HEK293 (cell line): ENCODE data around the gene CHST4.
"Not testable (repeated sequence)": the region's sequence is repeated elsewhere in the genome, so short reads cannot be mapped to it uniquely, and the experiment has no call there.

Experiments used
- CTCF ChIA-PET: fragments of 350-600 bp; formaldehyde crosslinking; extraction: SDS; loops from one replicate; lab custom pipeline; 2021; ENCODE audit warnings: antibody characterized with exemption; lab: Yijun Ruan, JAX
- POLR2A ChIA-PET: fragments of 300-600 bp; formaldehyde crosslinking; extraction: SDS; loops from one replicate; lab custom pipeline; 2020; ENCODE audit warnings: antibody characterized with exemption, inconsistent platforms; lab: Yijun Ruan, JAX
- H3K27ac ChIP-seq: fragments of 200-500 bp; sonication (Bioruptor generic); 2 replicates; pipeline ENCODE4 v1.5.1; 2014; ENCODE audit warnings: low read depth, low read length, control low read depth, inconsistent platforms; ENCODE audit errors: extremely low read depth
- H3K36me3 ChIP-seq, 2 experiments: fragments of 200-500 bp in 1 of 2; sonication (Bioruptor generic) in 1 of 2; 1 replicate in 1 of 2; 2 replicates in 1 of 2; pipeline ENCODE4 v1.5.1; 2014 to 2017; ENCODE audit warnings: inconsistent platforms in 2 of 2, low read length in 2 of 2; ENCODE audit not compliant: control insufficient read depth in 2 of 2, insufficient read depth in 1 of 2
- H3K4me1 ChIP-seq: fragments of 200-500 bp; sonication (Bioruptor generic); 2 replicates; pipeline ENCODE4 v1.5.1; 2014; ENCODE audit warnings: mild to moderate bottlenecking, low read length, inconsistent platforms; ENCODE audit not compliant: control insufficient read depth, insufficient read depth
- H3K4me3 ChIP-seq: 2 replicates; pipeline ENCODE4 v1.5.1; 2011; ENCODE audit warnings: low read depth, mild to moderate bottlenecking, control low read depth, low read length, moderate library complexity
- H3K9me3 ChIP-seq: fragments of 200-500 bp; sonication (Bioruptor generic); 2 replicates; pipeline ENCODE4 v1.5.1; 2014; ENCODE audit warnings: low read depth, low read length, inconsistent platforms; ENCODE audit not compliant: control insufficient read depth, insufficient read depth
- GFI1B ChIP-seq: fragments of 450-650 bp; formaldehyde crosslinking; IDR thresholded peaks from 2 replicates; pipeline ENCODE4 v1.5.1; 2016; ENCODE audit warnings: missing biosample characterization, missing genetic modification characterization
- GLI2 ChIP-seq: fragments of 450-650 bp; formaldehyde crosslinking; IDR thresholded peaks from 2 replicates; pipeline ENCODE4; 2017; ENCODE audit warnings: missing biosample characterization, missing genetic modification characterization, low read depth, borderline replicate concordance
- GLIS1 ChIP-seq: fragments of 450-650 bp; formaldehyde crosslinking; IDR thresholded peaks from 2 replicates; pipeline ENCODE4 v1.5.1; 2016; ENCODE audit warnings: missing biosample characterization, missing genetic modification characterization
- HOXA7 ChIP-seq: sonication (generic); formaldehyde crosslinking; IDR thresholded peaks from 2 replicates; pipeline ENCODE4 v1.8.1; 2022; ENCODE audit warnings: missing genetic modification reagents, borderline replicate concordance
- INSM2 ChIP-seq: fragments of 450-650 bp; formaldehyde crosslinking; IDR thresholded peaks from 2 replicates; pipeline ENCODE4 v1.5.1; 2016; ENCODE audit warnings: missing biosample characterization, missing genetic modification characterization
- PRDM6 ChIP-seq: fragments of 450-650 bp; formaldehyde crosslinking; IDR thresholded peaks from 2 replicates; pipeline ENCODE4 v1.5.1; 2017; ENCODE audit warnings: missing biosample characterization, missing genetic modification characterization
- RBAK ChIP-seq: fragments of 450-650 bp; formaldehyde crosslinking; IDR thresholded peaks from 2 replicates; pipeline ENCODE4 v1.5.1; 2016; ENCODE audit warnings: missing biosample characterization, missing genetic modification characterization
- SETDB1 ChIP-seq: IDR thresholded peaks from one replicate; pipeline ENCODE4 v1.6.1; 2017; ENCODE audit warnings: mild to moderate bottlenecking, low read length, moderate library complexity, mixed read lengths; ENCODE audit not compliant: insufficient read length
- ZNF132 ChIP-seq: fragments of 450-650 bp; formaldehyde crosslinking; IDR thresholded peaks from 2 replicates; pipeline ENCODE4 v1.5.1; 2017; ENCODE audit warnings: missing biosample characterization, missing genetic modification characterization, borderline replicate concordance
- ZNF148 ChIP-seq: fragments of 450-650 bp; formaldehyde crosslinking; IDR thresholded peaks from 2 replicates; pipeline ENCODE4 v1.5.0; 2017; ENCODE audit warnings: missing biosample characterization, missing genetic modification characterization, borderline replicate concordance
- ZNF174 ChIP-seq: fragments of 450-650 bp; formaldehyde crosslinking; IDR thresholded peaks from 2 replicates; pipeline ENCODE4 v1.5.0; 2017; ENCODE audit warnings: missing biosample characterization, mild to moderate bottlenecking, missing genetic modification characterization
- ZNF350 ChIP-seq: fragments of 450-650 bp; formaldehyde crosslinking; IDR thresholded peaks from 2 replicates; pipeline ENCODE4 v1.5.0; 2017; ENCODE audit warnings: missing biosample characterization, mild to moderate bottlenecking, missing genetic modification characterization
- ZNF37A ChIP-seq: fragments of 450-650 bp; IDR thresholded peaks from 2 replicates; pipeline ENCODE4 v1.5.1; 2018; ENCODE audit warnings: missing biosample characterization, missing genetic modification characterization
- ZNF48 ChIP-seq: fragments of 450-650 bp; formaldehyde crosslinking; IDR thresholded peaks from 2 replicates; pipeline ENCODE4 v1.5.1; 2016; ENCODE audit warnings: missing biosample characterization, missing genetic modification characterization
- ZNF560 ChIP-seq: fragments of 450-650 bp; formaldehyde crosslinking; IDR thresholded peaks from 2 replicates; pipeline ENCODE4 v1.5.1; 2017; ENCODE audit warnings: missing biosample characterization, missing genetic modification characterization, borderline replicate concordance
- ZNF561 ChIP-seq: fragments of 450-650 bp; IDR thresholded peaks from 2 replicates; pipeline ENCODE4 v1.5.1; 2018; ENCODE audit warnings: missing biosample characterization, missing genetic modification characterization, borderline replicate concordance
- ZNF629 ChIP-seq: fragments of 450-650 bp; formaldehyde crosslinking; IDR thresholded peaks from 2 replicates; pipeline ENCODE4 v1.5.1; 2017; ENCODE audit warnings: missing biosample characterization, missing genetic modification characterization
- ZNF76 ChIP-seq: fragments of 450-650 bp; formaldehyde crosslinking; IDR thresholded peaks from 2 replicates; pipeline ENCODE4; 2016; ENCODE audit warnings: low read depth, missing biosample characterization, missing genetic modification characterization, borderline replicate concordance
- ZNF837 ChIP-seq: fragments of 450-650 bp; formaldehyde crosslinking; IDR thresholded peaks from 2 replicates; pipeline ENCODE4 v1.5.1; 2016; ENCODE audit warnings: missing biosample characterization, missing genetic modification characterization

CHST4 gene

DNA sequence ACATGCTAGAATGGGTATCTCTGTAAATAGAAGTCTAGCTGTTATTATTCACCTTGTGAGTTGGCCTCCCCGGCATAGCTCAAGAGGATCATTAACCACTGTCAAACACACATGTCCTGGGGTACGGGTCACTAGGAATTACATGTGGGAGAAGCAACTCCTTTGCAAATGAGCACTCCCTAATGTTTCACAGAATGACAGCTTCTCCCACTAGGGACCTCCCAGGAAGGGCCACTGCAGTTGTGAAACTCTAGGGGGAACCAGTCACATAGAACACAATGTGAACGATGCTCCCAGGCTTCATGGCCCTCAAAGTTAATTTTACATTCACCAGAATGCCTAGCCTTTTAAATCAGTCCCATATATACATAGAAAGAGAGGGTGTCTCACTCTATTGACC lies 24.7 kb upstream of the CHST4 start:
- H3K9me3 ChIP-seq = no peaks in the 10 kb centered on the region
- H3K36me3 ChIP-seq = no peaks in the 10 kb centered on the region
- POLR2A ChIA-PET = no interaction called here
- CTCF ChIA-PET = interaction anchor here (0.6 to 4.8 kb wide), 12 partner anchors 12 to 190 kb away, joined by 3 to 35 read pairs (median 6); partner anchors contain the start of genes CHST4 and ZNF19
- H3K27ac ChIP-seq = no peak overlapping the region
- TF ChIP-seq GFI1B = no peak
- peak; percentile 45 for TF ChIP-seq GLIS1
- no peak for TF ChIP-seq INSM2 (tag by site-specific recombination)
- H3K4me3 ChIP-seq = no peak overlapping the region
- no peaks in the 10 kb centered on the region for H3K4me1 ChIP-seq

DNA sequence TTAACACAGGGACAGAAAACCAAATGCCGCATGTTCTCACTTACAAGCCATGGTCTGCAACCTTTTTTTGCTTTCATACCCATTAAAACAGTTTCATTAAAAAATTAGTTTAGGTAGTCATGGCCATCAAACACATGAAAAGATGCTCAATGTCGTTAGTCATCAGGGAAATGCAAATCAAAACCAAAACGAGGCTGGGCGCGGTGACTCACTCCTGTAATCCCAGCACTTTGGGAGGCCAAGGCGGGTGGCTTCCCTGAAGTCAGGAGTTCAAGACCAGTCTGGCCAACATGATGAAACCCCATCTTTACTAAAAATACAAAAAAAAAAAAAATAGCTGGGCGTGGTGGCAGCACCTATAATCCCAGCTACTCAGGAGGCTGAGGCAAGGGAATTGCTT lies 22.2 kb upstream of the CHST4 start:
- H3K4me3 ChIP-seq, H3K27ac ChIP-seq, H3K4me1 ChIP-seq, POLR2A ChIA-PET, H3K9me3 ChIP-seq, H3K36me3 ChIP-seq: not testable (repeated sequence)
- CTCF ChIA-PET = interaction anchor here (1.0 kb wide), 1 partner anchor 32 kb away, joined by 4 read pairs; no protein-coding TSS in a partner anchor

- ChIA-PET CTCF (interaction anchor here (1.8 kb wide), 1 partner anchor 22 kb away, joined by 4 read pairs; the partner anchor contains the start of gene CHST4), POLR2A (no interaction called here)
Observed at GRCh38 chr16:71504901-71505300, 21.3 kb upstream of the CHST4 start.

GRCh38 chr16:71507061-71507460 lies 19.2 kb upstream of the CHST4 start:
- CTCF ChIA-PET = no interaction called here
- Histone ChIP-seq H3K36me3 (no peaks in the 10 kb centered on the region), H3K9me3 (no peaks in the 10 kb centered on the region), H3K4me3 (no peak overlapping the region), H3K4me1 (no peaks in the 10 kb centered on the region), H3K27ac (no peak overlapping the region)
- POLR2A ChIA-PET = no interaction called here
- TF ChIP-seq ZNF148 (tag by site-specific recombination) = no peak
- TF ChIP-seq INSM2 (tag by site-specific recombination) = no peak
- no peak for TF ChIP-seq ZNF48
- TF ChIP-seq SETDB1 = no peak
- no peak for TF ChIP-seq ZNF174 (tag by site-specific recombination)
- TF ChIP-seq HOXA7 = no peak
- TF ChIP-seq GLI2 (tag by site-specific recombination) = no peak
- TF ChIP-seq ZNF37A = no peak
- TF ChIP-seq ZNF561 (tag by site-specific recombination) = no peak
- no peak for TF ChIP-seq PRDM6 (tag by site-specific recombination)
- TF ChIP-seq ZNF132 (tag by site-specific recombination) = no peak
- TF ChIP-seq ZNF629 (tag by site-specific recombination) = no peak

More at GRCh38 chr16:71504901-71505300, 21.3 kb upstream of the CHST4 start:
- Histone ChIP-seq H3K36me3 (no peaks in the 10 kb centered on the region), H3K9me3 (no peaks in the 10 kb centered on the region), H3K4me1 (no peaks in the 10 kb centered on the region), H3K27ac (no peak overlapping the region), H3K4me3 (no peak overlapping the region)
- TF ChIP-seq RBAK (tag by site-specific recombination) = no peak
- TF ChIP-seq ZNF76 = no peak
- TF ChIP-seq ZNF560 (tag by site-specific recombination) = no peak
- TF ChIP-seq INSM2 (tag by site-specific recombination) = no peak
- no peak for TF ChIP-seq ZNF350 (tag by site-specific recombination)
- no peak for TF ChIP-seq ZNF837 (tag by site-specific recombination)
